Hepatocyte (in vitro differentiated cells): ENCODE results near the gene GALNT13. TPM values are rescaled to one million over a fixed set of nuclear protein-coding genes. Genes with fewer than 3 reads are reported as not detected.
A peak's percentile ranks its signal among the peaks of the same experiment; 100 is the strongest.

ENCODE experiments used
- DNase-seq: peaks from one replicate; pipeline ENCODE4 v3.0.0-alpha.2; 2016; ENCODE audit warnings: low spot score
- H2AFZ ChIP-seq: fragments of 200-600 bp; sonication (generic); 2 replicates; pipeline ENCODE4 v1.6.0; 2016; ENCODE audit warnings: antibody characterized with exemption, mild to moderate bottlenecking
- H3K27ac ChIP-seq: fragments of 200-600 bp; sonication (generic); 2 replicates; pipeline ENCODE4 v1.5.1; 2016; ENCODE audit warnings: mild to moderate bottlenecking
- H3K27me3 ChIP-seq: fragments of 200-600 bp; sonication (generic); 2 replicates; pipeline ENCODE4 v1.6.1; 2016
- H3K36me3 ChIP-seq: fragments of 200-600 bp; sonication (generic); replicated peaks from 2 replicates; pipeline ENCODE4 v1.5.1; 2016; ENCODE audit warnings: low read depth; ENCODE audit not compliant: insufficient read depth
- H3K4me1 ChIP-seq: fragments of 200-600 bp; sonication (generic); 2 replicates; pipeline ENCODE4 v1.5.1; 2016; ENCODE audit warnings: mild to moderate bottlenecking, moderate library complexity; ENCODE audit not compliant: insufficient read depth
- H3K4me2 ChIP-seq: fragments of 200-600 bp; sonication (generic); 2 replicates; pipeline ENCODE4 v1.6.0; 2016
- H3K4me3 ChIP-seq: fragments of 200-600 bp; sonication (generic); 2 replicates; pipeline ENCODE4 v1.5.1; 2016; ENCODE audit warnings: mild to moderate bottlenecking
- H3K79me2 ChIP-seq: fragments of 200-600 bp; sonication (generic); 2 replicates; pipeline ENCODE4 v1.6.0; 2017; ENCODE audit warnings: mild to moderate bottlenecking
- H3K9me2 ChIP-seq: fragments of 200-600 bp; sonication (generic); replicated peaks from 2 replicates; pipeline ENCODE4 v1.6.0; 2017; ENCODE audit warnings: mild to moderate bottlenecking; ENCODE audit not compliant: insufficient read depth
- H3K9me3 ChIP-seq: fragments of 200-600 bp; sonication (generic); 2 replicates; pipeline ENCODE4 v1.5.1; 2016; ENCODE audit warnings: low read depth, mild to moderate bottlenecking
- H4K20me1 ChIP-seq: fragments of 200-600 bp; sonication (generic); 2 replicates; pipeline ENCODE4 v1.6.0; 2016; ENCODE audit warnings: mild to moderate bottlenecking; ENCODE audit not compliant: insufficient read depth, poor library complexity, severe bottlenecking
- EZH2 ChIP-seq: fragments of 200-600 bp; sonication (generic); IDR thresholded peaks from 2 replicates; pipeline ENCODE4 v1.6.1; 2016; ENCODE audit warnings: antibody characterized with exemption, mild to moderate bottlenecking, borderline replicate concordance
- EZH2phosphoT487 ChIP-seq: fragments of 200-600 bp; sonication (generic); IDR thresholded peaks from one replicate; pipeline ENCODE4 v1.6.1; 2018; ENCODE audit warnings: antibody characterized with exemption, mild to moderate bottlenecking, low read depth, moderate library complexity; ENCODE audit not compliant: unreplicated experiment, severe bottlenecking
- WGBS: methylation state at CpG from one replicate; pipeline ENCODE4 v1.1.6; 2016; ENCODE audit warnings: low lambda C conversion rate; ENCODE audit errors: missing lambda C conversion rate; 5-methylcytosine and 5-hydroxymethylcytosine counted together
- polyA plus RNA-seq: library from polyadenylated mRNA; unstranded; fragments of >200 nt; fragmentation: Nextera tagmentation; extraction: Ambion mirVana; gene quantifications from 2 replicates; pipeline ENCODE4 v1.2.1, GENCODE V29; 2016
- total RNA-seq: library from RNA; depleted of rRNA; stranded (reverse); fragments of >200 nt; gene quantifications from 2 replicates; pipeline ENCODE4 v1.2.3, GENCODE V29; 2014
- TF ChIP-seq, protein P1 (sequence below): fragments of 200-600 bp; sonication (generic); IDR thresholded peaks from 2 replicates; pipeline ENCODE4 v1.5.1; 2016; ENCODE audit warnings: antibody characterized with exemption, mild to moderate bottlenecking; ENCODE audit not compliant: poor library complexity

The GALNT13 gene
- total and polyA plus RNA-seq, 2 experiments from 2014 or later = 25.6 to 53.5 TPM

DNA sequence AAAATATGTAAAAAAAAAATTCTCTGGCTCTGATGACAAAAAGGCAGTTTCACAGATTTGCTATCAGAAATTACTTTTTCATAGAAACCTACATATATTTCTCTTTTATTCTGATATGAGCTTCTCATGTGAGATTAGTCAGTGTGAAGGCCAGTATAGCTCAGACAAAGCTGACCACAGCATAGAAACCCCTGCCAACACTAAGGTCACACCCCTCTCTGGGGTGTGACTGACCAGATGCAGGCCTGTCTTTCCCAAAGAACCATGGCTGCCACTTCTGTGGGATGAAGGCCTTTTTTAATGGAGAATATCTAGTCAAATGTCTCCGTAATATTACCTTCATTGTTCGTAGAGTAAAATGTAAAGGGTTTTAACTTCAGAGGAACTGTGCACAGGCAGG, 496.4 kb downstream of the GALNT13 start:
- H3K9me3 ChIP-seq = no peaks in the 10 kb centered on the region
- no peaks in the 10 kb centered on the region for H3K9me2 ChIP-seq
- no peak overlapping the region for H3K27ac ChIP-seq
- no peak for DNase-seq
- H4K20me1 ChIP-seq = no peaks in the 10 kb centered on the region
- no peaks in the 10 kb centered on the region for H3K27me3 ChIP-seq
- H3K79me2 ChIP-seq = no peaks in the 10 kb centered on the region
- no peaks in the 10 kb centered on the region for H3K4me1 ChIP-seq
- no peaks in the 10 kb centered on the region for H3K36me3 ChIP-seq
- WGBS = 97% methylated on average over 2 of the region's 2 CpGs
- H3K4me2 ChIP-seq = no peak overlapping the region
- H2AFZ ChIP-seq = no peak overlapping the region
- TF ChIP-seq, protein P1, sequence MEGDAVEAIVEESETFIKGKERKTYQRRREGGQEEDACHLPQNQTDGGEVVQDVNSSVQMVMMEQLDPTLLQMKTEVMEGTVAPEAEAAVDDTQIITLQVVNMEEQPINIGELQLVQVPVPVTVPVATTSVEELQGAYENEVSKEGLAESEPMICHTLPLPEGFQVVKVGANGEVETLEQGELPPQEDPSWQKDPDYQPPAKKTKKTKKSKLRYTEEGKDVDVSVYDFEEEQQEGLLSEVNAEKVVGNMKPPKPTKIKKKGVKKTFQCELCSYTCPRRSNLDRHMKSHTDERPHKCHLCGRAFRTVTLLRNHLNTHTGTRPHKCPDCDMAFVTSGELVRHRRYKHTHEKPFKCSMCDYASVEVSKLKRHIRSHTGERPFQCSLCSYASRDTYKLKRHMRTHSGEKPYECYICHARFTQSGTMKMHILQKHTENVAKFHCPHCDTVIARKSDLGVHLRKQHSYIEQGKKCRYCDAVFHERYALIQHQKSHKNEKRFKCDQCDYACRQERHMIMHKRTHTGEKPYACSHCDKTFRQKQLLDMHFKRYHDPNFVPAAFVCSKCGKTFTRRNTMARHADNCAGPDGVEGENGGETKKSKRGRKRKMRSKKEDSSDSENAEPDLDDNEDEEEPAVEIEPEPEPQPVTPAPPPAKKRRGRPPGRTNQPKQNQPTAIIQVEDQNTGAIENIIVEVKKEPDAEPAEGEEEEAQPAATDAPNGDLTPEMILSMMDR = no peak
- TF ChIP-seq EZH2 (no peak), EZH2phosphoT487 (no peak)
- no peak overlapping the region for H3K4me3 ChIP-seq

DNA sequence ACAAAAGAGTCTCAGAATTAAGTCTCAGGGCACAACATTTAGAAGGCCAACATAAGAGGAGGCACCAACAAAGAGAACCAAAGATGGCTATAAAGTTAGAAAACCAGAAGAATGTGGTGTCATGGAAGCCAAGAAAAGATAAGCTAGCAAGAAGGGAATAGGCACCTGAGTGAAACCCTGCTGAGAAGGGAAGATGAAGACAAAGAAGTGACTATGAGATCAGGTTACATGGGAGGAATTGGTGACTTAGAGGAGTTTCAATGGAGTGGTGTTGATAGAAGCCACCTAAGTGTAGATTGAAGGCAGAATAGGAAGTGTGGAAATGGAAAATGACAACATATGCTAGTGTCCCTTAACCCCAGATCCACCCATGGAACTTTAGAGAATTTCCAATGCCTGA, 499.2 kb downstream of the GALNT13 start:
- no peaks in the 10 kb centered on the region for H4K20me1 ChIP-seq
- TF ChIP-seq EZH2phosphoT487 (no peak), EZH2 (no peak)
- TF ChIP-seq, protein P1 = no peak
- no peak overlapping the region for H3K27ac ChIP-seq
- H2AFZ ChIP-seq = no peak overlapping the region
- H3K4me3 ChIP-seq = no peak overlapping the region
- no peaks in the 10 kb centered on the region for H3K79me2 ChIP-seq
- no peaks in the 10 kb centered on the region for H3K4me1 ChIP-seq
- H3K4me2 ChIP-seq = no peak overlapping the region
- H3K27me3 ChIP-seq = no peaks in the 10 kb centered on the region
- no peak for DNase-seq
- no peaks in the 10 kb centered on the region for H3K9me3 ChIP-seq
- no peaks in the 10 kb centered on the region for H3K9me2 ChIP-seq
- H3K36me3 ChIP-seq = no peaks in the 10 kb centered on the region

DNA sequence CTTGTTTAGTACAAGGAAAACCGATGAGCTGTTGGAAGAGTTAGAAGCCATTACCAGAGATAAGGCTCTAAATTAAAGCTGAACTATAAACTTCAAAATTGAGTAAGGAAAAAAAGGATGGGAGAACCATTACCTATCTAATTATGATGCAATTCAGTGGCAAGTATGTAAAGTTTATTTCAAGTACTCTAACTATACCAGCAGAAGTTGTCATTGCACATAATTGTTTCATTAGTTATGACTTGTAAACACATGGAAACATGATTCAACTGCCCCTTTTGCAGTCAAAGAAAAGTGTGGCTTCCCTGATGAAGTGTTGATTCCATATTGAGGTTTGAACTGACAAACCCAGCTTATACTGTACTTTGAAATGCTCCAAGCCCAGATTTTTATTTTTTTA, 502.7 kb downstream of the GALNT13 start:
- H3K9me3 ChIP-seq = no peaks in the 10 kb centered on the region
- H3K27me3 ChIP-seq = no peaks in the 10 kb centered on the region
- TF ChIP-seq EZH2 (no peak), EZH2phosphoT487 (no peak)
- TF ChIP-seq, protein P1 = no peak

DNA sequence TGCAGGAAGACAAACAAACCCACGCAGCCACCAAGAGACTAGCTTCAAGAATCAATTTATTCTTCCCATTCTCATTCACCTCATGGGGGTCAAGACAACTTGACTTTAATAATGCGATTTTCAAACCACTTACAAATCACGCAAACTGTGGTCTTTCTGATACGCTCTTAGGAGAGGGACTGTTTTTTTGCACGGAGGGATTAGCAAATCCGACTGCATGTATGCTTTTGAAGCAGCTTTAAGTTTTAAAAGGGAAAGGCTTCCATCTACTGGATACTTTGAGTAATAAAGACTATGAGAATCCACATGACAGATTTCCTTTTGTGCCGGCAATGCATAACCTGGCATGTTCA, 503.8 kb downstream of the GALNT13 start:
- Histone ChIP-seq H3K4me1 (no peaks in the 10 kb centered on the region), H3K27me3 (no peaks in the 10 kb centered on the region), H3K27ac (no peak overlapping the region), H3K4me3 (no peak overlapping the region), H2AFZ (peak overlapping the region; percentile 16), H3K9me2 (no peaks in the 10 kb centered on the region), H3K4me2 (peak overlapping the region; percentile 73), H3K79me2 (no peaks in the 10 kb centered on the region), H3K9me3 (no peaks in the 10 kb centered on the region), H4K20me1 (no peaks in the 10 kb centered on the region), H3K36me3 (no peaks in the 10 kb centered on the region)
- DNase-seq = peak; percentile 70
- 10% methylated on average over 7 of the region's 7 CpGs for WGBS
- TF ChIP-seq, protein P1 = peak; percentile 69
- TF ChIP-seq EZH2 (no peak), EZH2phosphoT487 (no peak)

More for the DNA sequence above, 502.7 kb downstream of the GALNT13 start:
- no peaks in the 10 kb centered on the region for H3K9me2 ChIP-seq
- no peaks in the 10 kb centered on the region for H3K4me1 ChIP-seq
- H3K4me2 ChIP-seq = no peak overlapping the region
- WGBS = 72% methylated on average over 1 of the region's 1 CpG
- no peaks in the 10 kb centered on the region for H4K20me1 ChIP-seq
- H3K4me3 ChIP-seq = no peak overlapping the region
- H3K36me3 ChIP-seq = no peaks in the 10 kb centered on the region
- H3K27ac ChIP-seq = no peak overlapping the region
- H3K79me2 ChIP-seq = no peaks in the 10 kb centered on the region
- H2AFZ ChIP-seq = no peak overlapping the region
- no peak for DNase-seq
